NCI-H1105 treated with DMSO at 0.1 percent for 48 hours (cell line): ENCODE measurements around the gene ASH1L.
"Not testable (repeated sequence)": the region's sequence is repeated elsewhere in the genome, so short reads cannot be mapped to it uniquely, and the experiment has no call there.

Experiments
- DNase-seq: peaks from one replicate; lab custom pipeline; 2025; lab: John Stamatoyannopoulos, UW

ASH1L gene

DNA sequence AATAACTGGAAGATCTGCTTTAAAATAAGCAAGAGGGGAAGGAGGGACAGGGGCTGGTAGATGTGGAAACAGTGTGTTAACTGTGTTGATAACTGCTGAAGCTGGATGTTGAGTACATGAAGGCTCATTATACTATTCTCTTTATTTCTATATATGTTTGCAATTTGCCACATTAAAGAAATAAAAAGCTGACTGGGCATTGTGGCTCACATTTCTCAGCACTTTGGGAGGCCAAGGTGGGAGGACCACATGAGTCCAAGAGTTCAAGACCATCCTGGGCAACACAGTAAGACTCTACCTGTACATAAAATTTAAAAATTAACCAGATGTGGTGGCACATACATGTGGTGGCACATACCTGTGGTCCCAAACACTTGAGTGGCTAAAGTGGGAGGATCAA is 6.7 kb downstream of the ASH1L start:
- DNase-seq: no peak

DNA sequence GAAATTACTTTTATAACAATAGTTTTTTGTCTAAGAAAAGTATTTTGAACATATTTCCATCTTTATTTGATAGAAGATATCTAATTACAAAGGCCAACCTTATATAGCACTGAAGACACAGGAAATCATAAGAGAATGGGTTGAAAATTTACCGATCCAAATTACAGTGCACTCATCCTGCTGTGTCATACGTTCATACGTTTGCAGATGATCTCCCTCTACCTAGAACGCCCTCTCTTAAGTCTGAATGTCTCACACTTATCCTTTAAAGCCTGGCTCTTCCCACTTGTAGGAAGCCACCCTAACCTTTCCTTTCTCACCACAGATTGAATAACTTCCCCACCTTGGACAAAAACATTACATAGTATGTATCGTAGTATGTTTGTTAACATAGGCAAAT is 9.3 kb downstream of the ASH1L start:
- DNase-seq: no peak

GRCh38 chr1:155548706-155549105 is 13.9 kb downstream of the ASH1L start:
- DNase-seq: no peak

- DNase-seq: no peak
These were observed 22.4 kb downstream of the ASH1L start for GRCh38 chr1:155540000-155540874.

DNA sequence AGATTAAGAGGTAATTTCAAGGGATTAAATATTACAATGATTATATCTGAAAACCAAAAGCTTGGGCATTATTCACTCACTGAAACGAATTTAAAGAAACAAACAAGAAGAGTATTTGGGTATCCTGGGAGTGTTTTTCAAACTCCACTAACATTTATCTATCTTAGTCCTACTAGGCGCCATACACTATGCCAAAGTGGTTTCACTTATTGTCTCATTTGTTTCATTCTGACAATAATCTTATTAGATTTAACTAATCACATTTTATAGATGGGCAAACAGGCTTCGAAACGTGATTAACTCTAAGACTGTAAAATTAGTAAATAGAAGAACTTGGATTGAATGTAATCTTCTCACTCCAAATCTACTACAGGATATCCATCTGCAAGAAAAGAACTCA is 25.4 kb downstream of the ASH1L start:
- DNase-seq: no peak

GRCh38 chr1:155531624-155532023 is 31.0 kb downstream of the ASH1L start:
- no peak for DNase-seq

DNA sequence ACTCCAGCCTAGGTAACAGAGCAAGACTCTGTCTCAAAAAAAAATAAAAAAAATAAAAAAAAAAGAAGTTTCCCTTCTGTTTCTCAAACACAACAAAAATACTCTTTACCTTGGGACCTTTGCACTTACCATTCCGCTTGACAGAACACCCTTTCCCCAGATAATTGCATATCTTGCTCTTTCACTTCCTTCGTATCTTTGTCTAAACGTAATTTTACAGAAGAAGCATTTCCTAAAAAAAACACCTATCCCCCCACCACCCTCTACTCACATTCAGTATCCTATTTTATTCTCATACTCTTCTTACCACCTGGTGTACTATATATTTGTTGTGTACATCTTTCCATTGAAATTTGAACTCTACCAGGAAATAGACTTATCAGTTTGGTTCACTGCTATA is 32.7 kb downstream of the ASH1L start:
- no peak for DNase-seq

GRCh38 chr1:155529109-155529508 is 33.5 kb downstream of the ASH1L start:
- DNase-seq: no peak

- no peak for DNase-seq
These were observed 34.9 kb downstream of the ASH1L start for GRCh38 chr1:155527677-155528076.

DNA sequence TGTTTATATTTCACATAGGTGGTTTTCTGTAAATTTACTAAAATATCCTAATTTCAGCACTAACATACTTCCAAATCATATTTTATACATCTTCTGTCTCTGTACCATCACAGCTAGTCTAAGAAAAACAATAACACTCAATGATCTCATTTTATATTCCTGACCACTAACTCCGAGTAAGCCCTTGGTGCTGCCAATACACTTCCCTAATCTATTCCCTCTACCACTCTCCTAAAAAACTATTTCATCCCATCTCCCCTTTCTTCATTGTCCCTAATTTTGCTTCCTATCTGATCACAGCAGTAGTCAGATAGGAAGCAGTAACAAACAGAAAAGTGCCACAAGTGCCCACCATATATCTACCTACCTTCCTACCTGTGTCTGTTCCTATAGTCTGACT is 36.2 kb downstream of the ASH1L start:
- DNase-seq: no peak

DNA sequence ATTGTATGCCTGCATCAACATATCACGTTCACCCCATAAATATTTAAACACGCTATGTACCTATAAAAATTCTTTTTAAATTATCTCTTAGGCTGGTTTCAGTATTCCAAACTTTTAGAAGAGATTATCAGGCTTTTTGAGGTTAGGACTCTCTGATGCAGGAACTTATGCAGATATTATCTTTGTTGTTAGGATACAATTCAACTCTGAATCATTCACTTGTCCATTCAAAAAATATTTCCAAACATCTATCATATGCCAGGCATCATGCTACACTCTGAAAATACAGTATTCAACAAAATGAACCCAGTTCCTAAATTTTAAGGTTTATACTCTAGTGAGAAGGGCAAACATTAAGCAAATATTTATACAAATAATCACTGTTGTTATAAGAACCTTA is 40.5 kb downstream of the ASH1L start:
- no peak for DNase-seq

DNA sequence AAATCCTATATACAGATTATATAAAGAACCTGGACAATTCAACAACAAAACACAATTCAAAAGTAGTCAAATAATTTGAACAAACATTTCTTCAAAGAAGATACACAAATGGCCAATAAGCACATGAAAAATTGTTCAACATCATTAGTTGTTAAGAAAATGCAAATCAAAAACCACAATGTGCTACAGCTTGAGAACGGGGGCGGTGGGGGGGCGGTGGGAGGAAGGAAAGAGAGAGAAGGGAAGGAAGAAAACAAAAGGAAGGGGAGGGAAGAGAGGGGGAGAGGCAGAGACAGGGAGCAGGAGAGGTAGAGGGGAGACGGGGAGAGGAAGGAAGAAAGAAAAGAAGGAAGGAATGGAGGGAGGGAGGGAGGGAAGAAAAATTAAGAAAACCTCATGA is 44.1 kb downstream of the ASH1L start:
- no peak for DNase-seq

DNA sequence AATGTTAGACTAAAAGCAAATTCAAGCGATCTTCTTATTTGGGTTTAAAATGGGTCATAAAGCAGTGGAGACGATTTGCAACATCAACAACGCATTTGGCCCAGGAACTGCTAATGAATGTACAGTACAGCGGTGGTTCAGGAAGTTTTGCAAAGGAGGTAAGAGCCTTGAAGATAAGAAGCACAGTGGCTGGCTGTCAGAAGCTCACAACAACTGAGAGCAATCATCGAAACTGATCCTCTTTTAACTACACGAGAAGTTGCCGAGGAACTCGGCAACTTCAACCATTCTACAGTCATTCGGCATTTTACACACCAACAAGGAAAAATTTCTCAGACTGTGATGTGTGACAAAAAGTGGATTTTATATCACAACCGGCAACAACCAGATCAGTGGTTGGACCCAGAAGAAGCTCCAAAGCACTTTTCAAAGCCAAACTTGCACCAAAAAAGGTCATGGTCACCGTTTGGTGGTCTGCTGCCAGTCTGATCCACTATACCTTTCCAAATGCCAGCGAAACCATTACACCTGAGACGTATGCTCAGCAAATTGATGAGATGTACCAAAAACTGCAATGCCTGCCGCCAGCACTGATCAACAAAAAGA is 47.9 kb downstream of the ASH1L start:
- DNase-seq: no peak

DNA sequence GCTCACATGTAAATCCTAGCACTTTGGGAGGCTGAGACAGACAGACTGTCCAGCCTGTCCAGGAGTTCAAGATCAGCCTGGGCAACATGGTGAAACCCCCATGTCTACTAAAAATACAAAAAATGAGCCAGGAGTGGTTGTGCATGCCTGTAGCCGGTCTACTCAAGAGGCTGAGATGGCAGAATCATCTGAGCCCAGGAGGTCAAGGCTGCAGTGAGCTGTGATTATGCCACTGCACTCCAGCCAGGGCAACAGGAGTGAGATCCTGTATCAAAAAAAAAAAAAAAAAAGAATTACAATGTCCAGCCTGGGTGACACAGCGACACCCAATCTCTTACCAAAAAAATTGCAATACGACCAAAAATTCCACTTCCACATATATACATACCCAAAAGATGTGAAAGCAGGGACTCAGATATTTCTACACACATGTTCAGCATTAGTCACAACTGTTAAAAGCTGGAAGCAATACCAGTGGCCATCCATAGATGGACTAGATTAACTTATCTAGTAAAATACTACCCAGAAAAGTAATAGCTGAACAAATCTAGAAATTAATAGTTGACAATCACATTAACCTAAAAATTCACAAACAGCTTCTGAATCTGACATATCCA is 49.2 kb downstream of the ASH1L start:
- DNase-seq: no peak

- DNase-seq: not testable (repeated sequence)
These were observed 51.2 kb downstream of the ASH1L start for GRCh38 chr1:155511385-155511784.

- no peak for DNase-seq
These were observed 53.5 kb downstream of the ASH1L start for GRCh38 chr1:155509064-155509463.

DNA sequence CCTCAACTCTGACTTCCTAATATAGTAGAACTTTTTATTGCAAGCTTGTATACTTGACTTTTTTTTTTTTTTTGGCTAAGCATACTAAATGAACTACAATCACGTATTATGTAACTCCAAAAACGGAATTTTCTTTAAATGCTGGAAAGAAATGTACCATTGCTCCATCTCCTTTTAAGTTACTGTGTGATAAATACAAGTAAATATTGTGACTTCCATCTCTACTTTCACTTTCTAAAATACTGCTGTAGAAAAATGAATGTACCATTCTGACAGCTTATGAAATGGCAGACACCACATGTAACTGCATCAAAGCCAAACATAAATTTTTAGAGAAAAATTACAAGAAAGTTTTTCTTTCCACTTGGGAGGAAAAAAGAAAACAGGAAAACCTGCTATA is 54.7 kb downstream of the ASH1L start:
- DNase-seq: no peak

- not testable (repeated sequence) for DNase-seq
These were observed 56.6 kb downstream of the ASH1L start for GRCh38 chr1:155505963-155506362.

DNA sequence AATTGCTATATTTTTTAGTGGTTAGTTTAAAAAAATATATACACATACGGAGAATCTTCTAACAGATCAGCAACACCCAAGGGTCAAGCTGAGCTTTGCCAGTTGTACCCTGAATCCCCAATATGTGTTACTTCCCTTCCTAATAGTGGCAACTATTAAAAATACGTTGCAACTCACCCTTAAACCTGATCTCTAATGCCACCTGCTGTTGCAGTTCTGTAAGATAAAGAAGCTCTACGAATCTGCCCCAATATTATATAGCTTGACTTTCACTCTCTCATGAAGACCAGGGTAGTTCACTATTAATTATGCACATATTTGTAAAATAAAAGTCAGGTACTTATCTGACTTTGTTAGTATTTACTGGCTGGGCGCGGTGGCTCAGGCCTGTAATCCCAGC is 58.4 kb downstream of the ASH1L start:
- DNase-seq: peak; percentile 36

- DNase-seq: peak; percentile 95
These were observed 62.5 kb downstream of the ASH1L start for GRCh38 chr1:155499953-155500639.

DNA sequence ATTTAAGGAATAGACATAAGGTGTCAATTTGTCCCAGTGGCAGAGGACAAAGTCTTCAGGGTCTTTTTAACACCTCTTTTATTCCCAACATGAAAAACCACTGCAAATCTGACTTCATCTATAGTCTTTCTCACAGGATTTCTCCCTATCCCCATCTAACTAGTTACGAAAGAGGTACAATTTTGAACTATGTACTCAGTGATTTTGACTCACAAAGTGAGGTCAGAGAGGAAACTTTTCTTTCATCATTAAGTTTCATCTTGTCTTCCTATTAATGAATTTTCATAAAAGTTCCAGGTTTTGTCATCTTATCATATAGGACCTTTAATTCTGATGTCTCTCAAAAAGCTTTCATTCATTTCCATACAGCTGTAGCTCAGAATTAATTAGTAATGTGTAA is 63.3 kb downstream of the ASH1L start:
- DNase-seq: no peak

DNA sequence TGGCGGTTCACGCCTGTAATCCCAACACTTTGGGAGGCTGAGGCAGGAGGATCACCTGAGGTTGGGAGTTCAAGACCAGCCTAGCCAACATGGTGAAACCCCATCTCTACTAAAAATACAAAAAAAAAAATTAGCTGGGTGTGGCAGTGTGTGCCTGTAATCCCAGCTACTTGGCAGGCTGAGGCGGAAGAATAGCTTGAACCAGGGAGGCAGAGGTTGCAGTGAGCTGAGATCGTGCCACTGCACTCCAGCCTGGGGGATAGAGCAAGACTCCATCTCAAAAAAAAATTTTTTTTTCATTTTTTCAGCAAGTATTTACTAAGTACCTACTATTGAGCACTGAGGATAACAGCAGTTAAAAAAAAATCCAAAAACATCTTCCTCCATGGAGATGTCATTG is 69.0 kb downstream of the ASH1L start:
- DNase-seq: not testable (repeated sequence)

DNA sequence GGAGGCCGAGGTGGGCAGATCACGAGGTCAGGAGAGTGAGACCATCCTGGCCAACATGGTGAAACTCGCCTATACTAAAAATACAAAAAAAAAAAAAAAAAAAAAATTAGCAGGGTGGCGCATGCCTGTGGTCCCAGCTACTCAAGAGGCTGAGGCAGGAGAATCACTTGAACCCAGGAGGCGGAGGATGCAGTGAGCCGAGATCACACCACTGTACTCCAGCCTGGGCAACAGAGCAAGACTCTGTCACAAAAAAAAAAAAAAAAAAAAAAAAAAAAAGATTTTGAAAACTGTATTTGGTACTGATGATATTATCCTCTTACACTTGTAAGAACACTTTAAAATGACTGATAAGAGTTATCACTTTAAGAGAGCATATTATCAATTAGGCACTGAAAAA is 74.2 kb downstream of the ASH1L start:
- not testable (repeated sequence) for DNase-seq
